CD4-positive, alpha-beta T cell (primary cell): ENCODE data around the gene ATXN7L3. TPM values are rescaled to one million over a fixed set of nuclear protein-coding genes. Genes with fewer than 3 reads are reported as not detected.

ENCODE experiments used
- ATAC-seq: fragments of 200-7000 bp; cut with Tn5 transposase; one replicate; pipeline ENCODE4 v1.10.0; 2022; ENCODE audit warnings: mild to moderate bottlenecking; ENCODE audit not compliant: poor library complexity
- CTCF ChIA-PET: fragments of 350-600 bp; sonication (Branson Sonifier 250); formaldehyde crosslinking; loops from one replicate; lab custom pipeline; 2021; ENCODE audit warnings: antibody characterized with exemption, inconsistent platforms; lab: Charles Lee
- POLR2A ChIA-PET: fragments of 350-600 bp; sonication (Branson Sonifier 250); formaldehyde crosslinking; loops from one replicate; lab custom pipeline; 2021; ENCODE audit warnings: antibody characterized with exemption, inconsistent platforms; lab: Charles Lee
- DNase-seq, 14 experiments: peaks; one replicate each; pipeline ENCODE4 v3.0.0-alpha.2; 2013 to 2020; ENCODE audit warnings: mixed read lengths in 2 of 14
- H3K27ac ChIP-seq, 2 donors: one replicate each; pipeline versions ENCODE4 v1.5.1 to v1.7.0; 2013; ENCODE audit warnings: low read length in 2 of 2, low read depth in 1 of 2, mild to moderate bottlenecking in 1 of 2
- H3K27me3 ChIP-seq, 2 experiments: 1 replicate in 1 of 2; 2 replicates in 1 of 2; pipeline versions ENCODE4 v1.6.1 to v1.7.0; 2013; ENCODE audit warnings: low read length in 2 of 2, control low read depth in 1 of 2, mild to moderate bottlenecking in 1 of 2, moderate library complexity in 1 of 2; ENCODE audit not compliant: insufficient read depth in 2 of 2, control insufficient read depth in 1 of 2
- H3K36me3 ChIP-seq: one replicate; pipeline ENCODE4 v1.6.1; 2013; ENCODE audit warnings: low read length, control low read depth; ENCODE audit not compliant: insufficient read depth
- H3K4me1 ChIP-seq: one replicate; pipeline ENCODE4 v1.6.1; 2013; ENCODE audit warnings: low read length, control low read depth; ENCODE audit not compliant: insufficient read depth
- H3K4me3 ChIP-seq: one replicate; pipeline ENCODE4 v1.5.1; 2013; ENCODE audit warnings: mild to moderate bottlenecking, low read length, moderate library complexity
- H3K9me3 ChIP-seq, 2 experiments: 1 replicate in 1 of 2; 2 replicates in 1 of 2; pipeline versions ENCODE4 v1.6.1 to v1.7.0; 2013; ENCODE audit warnings: low read length in 2 of 2, mild to moderate bottlenecking in 2 of 2, control low read depth in 1 of 2, moderate library complexity in 1 of 2; ENCODE audit not compliant: control insufficient read depth in 1 of 2, insufficient read depth in 1 of 2
- H3K27ac Mint-ChIP-seq: one replicate; pipeline ENCODE4 v1.8.0; 2020; ENCODE audit warnings: mixed read lengths
- H3K27me3 Mint-ChIP-seq: one replicate; pipeline ENCODE4 v1.8.0; 2021; ENCODE audit warnings: mixed read lengths
- H3K36me3 Mint-ChIP-seq: one replicate; pipeline ENCODE4 v1.8.0; 2021; ENCODE audit warnings: low read depth, mixed read lengths
- H3K4me1 Mint-ChIP-seq: one replicate; pipeline ENCODE4 v1.8.0; 2021; ENCODE audit warnings: low read depth, mixed read lengths
- H3K4me3 Mint-ChIP-seq: one replicate; pipeline ENCODE4 v1.8.0; 2020; ENCODE audit warnings: mild to moderate bottlenecking, mixed read lengths
- H3K9me3 Mint-ChIP-seq: one replicate; pipeline ENCODE4 v1.8.0; 2020; ENCODE audit warnings: mixed read lengths
- CTCF ChIP-seq: fragments of 200-600 bp; IDR thresholded peaks from one replicate; pipeline ENCODE4 v1.8.0; 2022; ENCODE audit warnings: antibody characterized with exemption, mild to moderate bottlenecking
- intact Hi-C, 2 experiments: fragments of 100-400 bp; cut with DNase I in 1 of 2; cut with micrococcal nuclease in 1 of 2; formaldehyde crosslinking; loops; one replicate each; pipeline versions ENCODE4 v1.15.1 to v1.9.0; 2023 to 2025; cut with DNase I, micrococcal nuclease
- total RNA-seq, 174 experiments: library from RNA in 2 of 174; stranded (reverse) in 2 of 174; gene quantifications; one replicate each; pipeline ENCODE4 v1.2.3 and lab custom pipeline; 2021 to 2026

ATXN7L3 gene
- total RNA-seq, 2 experiments from 2014 or later = 85.2 to 99.2 TPM

- Mint-ChIP-seq H3K27ac (no peak overlapping the region), H3K9me3 (no peaks in the 10 kb centered on the region), H3K4me1 (peaks cover 6% of the 10 kb centered on the region), H3K4me3 (no peak overlapping the region), H3K36me3 (peaks cover 36% of the 10 kb centered on the region), H3K27me3 (no peaks in the 10 kb centered on the region)
- Histone ChIP-seq H3K36me3 (peaks cover 32% of the 10 kb centered on the region), H3K4me1 (peaks cover 11% of the 10 kb centered on the region), H3K27me3 (no peaks in the 10 kb centered on the region), H3K9me3 (no peaks in the 10 kb centered on the region), H3K27ac (no peak overlapping the region), H3K4me3 (no peak overlapping the region)
- DNase-seq (no peak), ATAC-seq (no peak)
- TF ChIP-seq CTCF = no peak
- intact Hi-C loops = no loop called here
- CTCF ChIA-PET = no interaction called here
- POLR2A ChIA-PET = no interaction called here
Observed at GRCh38 chr17:44177640-44178039, 22.0 kb downstream of the ATXN7L3 start.

- ChIA-PET POLR2A (interaction anchor here (0.6 kb wide), 1 partner anchor 186 kb away, joined by 3 read pairs; no protein-coding TSS in a partner anchor), CTCF (no interaction called here)
- no peak for ATAC-seq
- H3K27me3 Mint-ChIP-seq = no peaks in the 10 kb centered on the region
- H3K27me3 ChIP-seq = no peaks in the 10 kb centered on the region
- intact Hi-C loops = no loop called here
- no peak for DNase-seq
- H3K4me1 Mint-ChIP-seq = peaks cover 3% of the 10 kb centered on the region
- no peak overlapping the region for H3K4me3 ChIP-seq
- H3K4me3 Mint-ChIP-seq = no peak overlapping the region
- no peak for TF ChIP-seq CTCF
- no peaks in the 10 kb centered on the region for H3K9me3 ChIP-seq
- H3K36me3 ChIP-seq = peaks cover 24% of the 10 kb centered on the region
- no peaks in the 10 kb centered on the region for H3K9me3 Mint-ChIP-seq
- peaks cover 31% of the 10 kb centered on the region for H3K36me3 Mint-ChIP-seq
- H3K27ac Mint-ChIP-seq = peak overlapping the region; percentile 42
- H3K4me1 ChIP-seq = peaks cover 4% of the 10 kb centered on the region
- no peak overlapping the region for H3K27ac ChIP-seq
Observed at GRCh38 chr17:44176671-44177501, 22.8 kb downstream of the ATXN7L3 start.

GRCh38 chr17:44176257-44176656, 23.4 kb downstream of the ATXN7L3 start:
- POLR2A ChIA-PET = interaction anchor here (0.6 kb wide), 1 partner anchor 187 kb away, joined by 3 read pairs; no protein-coding TSS in a partner anchor
- Histone ChIP-seq H3K4me3 (no peak overlapping the region), H3K27me3 (no peaks in the 10 kb centered on the region), H3K36me3 (peaks cover 19% of the 10 kb centered on the region), H3K9me3 (no peaks in the 10 kb centered on the region), H3K4me1 (no peaks in the 10 kb centered on the region), H3K27ac (no peak overlapping the region)
- Mint-ChIP-seq H3K4me1 (no peaks in the 10 kb centered on the region), H3K36me3 (peaks cover 28% of the 10 kb centered on the region), H3K9me3 (no peaks in the 10 kb centered on the region), H3K27ac (no peak overlapping the region), H3K4me3 (no peak overlapping the region), H3K27me3 (no peaks in the 10 kb centered on the region)
- DNase-seq (no peak), ATAC-seq (no peak)
- intact Hi-C loops = no loop called here
- CTCF ChIA-PET = no interaction called here
- TF ChIP-seq CTCF = no peak
